Progenitor cell of endocrine pancreas (in vitro differentiated cells): ENCODE data around the gene TXNRD1. TPM values are rescaled to one million over a fixed set of nuclear protein-coding genes. Genes with fewer than 3 reads are reported as not detected.

Experiments used
- DNase-seq: peaks from one replicate; pipeline ENCODE4 v3.0.0; 2021; ENCODE audit warnings: low spot score; ENCODE audit not compliant: unreplicated experiment
- H3K27ac Mint-ChIP-seq: 2 replicates; pipeline ENCODE4 v1.8.0; 2021; ENCODE audit warnings: mild to moderate bottlenecking, moderate library complexity, mixed read lengths
- H3K27me3 Mint-ChIP-seq: 2 replicates; pipeline ENCODE4 v1.8.0; 2021; ENCODE audit warnings: mixed read lengths
- H3K36me3 Mint-ChIP-seq: 2 replicates; pipeline ENCODE4 v1.8.0; 2022; ENCODE audit warnings: mixed read lengths; ENCODE audit not compliant: insufficient read depth
- H3K4me1 Mint-ChIP-seq: 2 replicates; pipeline ENCODE4 v1.8.0; 2021; ENCODE audit warnings: low read depth, mixed read lengths
- H3K4me3 Mint-ChIP-seq: 2 replicates; pipeline ENCODE4 v1.8.0; 2021; ENCODE audit warnings: low read depth, mild to moderate bottlenecking, moderate library complexity, mixed read lengths
- H3K9me3 Mint-ChIP-seq: 2 replicates; pipeline ENCODE4 v1.8.0; 2021; ENCODE audit warnings: low read depth, mixed read lengths
- CTCF ChIP-seq: fragments of 200-600 bp; sonication (generic); IDR thresholded peaks from one replicate; pipeline ENCODE4 v1.5.0; 2021; ENCODE audit warnings: antibody characterized with exemption, mild to moderate bottlenecking; ENCODE audit not compliant: unreplicated experiment
- total RNA-seq: library from RNA; stranded (reverse); gene quantifications from 2 replicates; pipeline ENCODE4 v1.2.1, GENCODE V29; 2021

The TXNRD1 gene
- total RNA-seq, 1 donor from 2014 or later, result 116 TPM

- peaks cover 3% of the 10 kb centered on the region for H3K36me3 Mint-ChIP-seq
- TF ChIP-seq CTCF, result no peak
Observed at GRCh38 chr12:104371043-104371870, 155.7 kb downstream of the TXNRD1 start.

GRCh38 chr12:104372061-104372720, 156.6 kb downstream of the TXNRD1 start:
- Mint-ChIP-seq H3K4me3 (no peak overlapping the region), H3K4me1 (peaks cover 3% of the 10 kb centered on the region), H3K36me3 (peaks cover 3% of the 10 kb centered on the region), H3K27me3 (peaks cover 3% of the 10 kb centered on the region), H3K27ac (no peak overlapping the region), H3K9me3 (peaks cover 10% of the 10 kb centered on the region)
- no peak for TF ChIP-seq CTCF
- no peak for DNase-seq

More at GRCh38 chr12:104371043-104371870, 155.7 kb downstream of the TXNRD1 start:
- DNase-seq, result no peak
- Mint-ChIP-seq H3K4me1 (peaks cover 3% of the 10 kb centered on the region), H3K9me3 (peaks cover 10% of the 10 kb centered on the region), H3K27me3 (peaks cover 3% of the 10 kb centered on the region), H3K27ac (peak overlapping the region; percentile 54), H3K4me3 (no peak overlapping the region)

GRCh38 chr12:104372721-104373335, 157.2 kb downstream of the TXNRD1 start:
- Mint-ChIP-seq H3K9me3 (peaks cover 10% of the 10 kb centered on the region), H3K36me3 (peaks cover 3% of the 10 kb centered on the region), H3K4me1 (peaks cover 3% of the 10 kb centered on the region), H3K4me3 (no peak overlapping the region), H3K27ac (no peak overlapping the region), H3K27me3 (peaks cover 3% of the 10 kb centered on the region)
- no peak for TF ChIP-seq CTCF
- DNase-seq, result no peak

- Mint-ChIP-seq H3K9me3 (peaks cover 7% of the 10 kb centered on the region), H3K4me3 (no peak overlapping the region), H3K27me3 (peaks cover 11% of the 10 kb centered on the region), H3K4me1 (peaks cover 3% of the 10 kb centered on the region), H3K27ac (no peak overlapping the region), H3K36me3 (peaks cover 3% of the 10 kb centered on the region)
- DNase-seq, result no peak
- TF ChIP-seq CTCF, result no peak
Observed at GRCh38 chr12:104374071-104374470, 158.5 kb downstream of the TXNRD1 start.

GRCh38 chr12:104374806-104375205, 159.2 kb downstream of the TXNRD1 start:
- no peak for TF ChIP-seq CTCF
- peaks cover 11% of the 10 kb centered on the region for H3K27me3 Mint-ChIP-seq
- H3K9me3 Mint-ChIP-seq, result no peaks in the 10 kb centered on the region
- peaks cover 3% of the 10 kb centered on the region for H3K4me1 Mint-ChIP-seq
- no peaks in the 10 kb centered on the region for H3K36me3 Mint-ChIP-seq
- no peak overlapping the region for H3K4me3 Mint-ChIP-seq
- H3K27ac Mint-ChIP-seq, result no peak overlapping the region
- no peak for DNase-seq
